Measurements from ENCODE around the gene SPCS2.
"Not testable (repeated sequence)": the region's sequence is repeated elsewhere in the genome, so short reads cannot be mapped to it uniquely, and the experiment has no call there.

SPCS2 gene

DNA sequence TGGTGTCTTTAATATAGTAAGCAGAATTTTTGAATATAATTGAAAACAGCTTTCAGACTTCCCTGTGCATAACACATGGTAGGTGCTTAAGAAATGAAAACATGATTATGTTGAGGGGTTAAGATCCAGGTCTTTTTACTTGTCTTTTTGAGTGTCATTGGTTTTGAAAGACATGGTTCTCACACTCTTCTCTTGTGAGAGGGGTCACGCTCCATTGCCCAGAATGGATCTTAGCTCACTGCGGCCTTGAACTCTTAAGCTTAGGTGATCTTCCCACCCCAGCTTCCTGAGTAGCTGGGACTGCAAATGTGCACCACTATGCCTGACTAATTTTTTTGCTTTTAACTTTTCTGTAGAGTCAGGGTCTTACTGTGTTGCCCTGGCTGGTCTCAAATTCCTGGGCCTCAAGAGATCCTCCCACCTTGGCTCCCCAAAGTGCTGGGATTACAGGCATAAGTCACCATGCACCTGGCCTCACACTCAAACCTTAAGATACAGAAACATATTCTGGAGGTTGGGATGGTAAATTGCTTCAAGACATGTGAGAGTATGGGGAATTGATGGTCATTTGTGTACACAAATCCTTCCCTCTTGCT lies 1.4 kb downstream of the SPCS2 start:
- DNase-seq = no peak

DNA sequence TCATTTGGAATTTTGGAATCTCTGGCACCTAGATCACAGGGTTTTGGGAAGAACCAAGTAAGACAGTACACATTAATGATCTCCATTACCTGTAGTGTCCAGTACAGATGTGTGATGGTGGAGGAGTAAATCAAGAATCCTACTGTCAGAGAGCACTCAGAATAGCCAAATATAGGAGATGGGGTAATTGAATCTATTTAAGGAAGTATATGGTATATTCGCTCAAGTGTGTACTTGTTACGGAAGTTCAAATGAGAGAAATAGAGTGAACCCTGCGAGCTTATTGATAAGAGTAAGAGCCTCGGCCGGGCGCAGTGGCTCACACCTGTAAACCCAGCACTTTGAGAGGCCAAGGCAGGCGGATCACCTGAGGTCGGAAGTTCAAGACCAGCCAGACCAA lies 2.2 kb downstream of the SPCS2 start:
- no peak for DNase-seq

DNA sequence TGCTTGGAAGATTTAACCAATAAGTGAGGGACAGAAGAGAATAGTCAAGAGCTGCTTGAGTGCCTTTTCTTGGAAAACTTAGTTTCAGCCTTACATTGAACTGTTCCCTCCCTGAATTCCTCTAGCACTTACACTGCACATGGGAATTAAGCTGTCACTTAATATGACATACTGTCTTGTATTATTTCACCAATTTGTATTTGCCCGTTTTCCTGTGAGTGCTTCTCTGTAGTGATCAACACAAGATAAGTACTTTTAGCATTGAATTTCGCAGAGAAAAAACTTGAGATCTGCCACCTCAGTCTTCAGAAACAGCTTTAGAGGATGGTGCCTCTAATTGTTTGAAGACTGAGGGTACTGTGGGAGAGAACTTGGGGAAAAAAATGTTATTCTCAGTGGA lies 3.7 kb downstream of the SPCS2 start:
- no peak for DNase-seq

DNA sequence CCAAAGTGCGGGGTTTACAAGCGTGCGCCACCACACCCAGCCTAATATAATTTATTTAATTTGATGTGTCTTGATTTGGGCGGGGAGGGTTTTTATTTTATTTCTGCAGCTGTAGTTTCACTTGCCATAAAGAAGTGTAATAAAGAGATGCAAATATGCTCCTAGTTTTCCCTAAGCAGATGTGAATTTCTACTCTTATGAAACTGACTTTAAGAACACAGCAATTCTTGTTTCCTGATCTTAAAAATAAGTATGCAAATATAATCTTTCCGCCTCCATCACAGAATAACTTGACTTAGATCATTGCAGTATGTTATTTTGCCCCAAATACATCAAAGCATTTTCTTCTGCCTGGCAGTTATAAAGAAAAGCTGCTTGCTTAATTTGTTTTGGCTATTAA lies 4.4 kb downstream of the SPCS2 start:
- DNase-seq = no peak

DNA sequence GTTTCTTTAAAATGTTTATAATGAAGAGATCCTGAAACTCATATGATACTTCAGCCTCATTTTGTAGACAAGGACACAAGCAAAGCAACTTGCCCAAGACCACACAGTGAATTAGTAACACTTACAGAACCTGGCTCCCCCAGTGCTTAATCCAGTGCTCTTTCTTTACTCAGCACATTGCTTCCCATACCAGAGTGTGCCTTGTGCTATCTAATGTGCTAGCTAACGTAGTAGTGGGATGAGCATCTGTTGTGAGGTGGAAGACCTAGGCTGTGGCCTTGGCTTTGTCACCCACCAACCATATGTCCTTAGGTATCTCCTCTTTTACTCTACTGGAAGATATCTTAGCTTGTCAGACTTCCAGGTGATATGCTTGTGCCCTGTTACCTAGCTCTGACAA lies 5.1 kb downstream of the SPCS2 start:
- no peak for DNase-seq

DNA sequence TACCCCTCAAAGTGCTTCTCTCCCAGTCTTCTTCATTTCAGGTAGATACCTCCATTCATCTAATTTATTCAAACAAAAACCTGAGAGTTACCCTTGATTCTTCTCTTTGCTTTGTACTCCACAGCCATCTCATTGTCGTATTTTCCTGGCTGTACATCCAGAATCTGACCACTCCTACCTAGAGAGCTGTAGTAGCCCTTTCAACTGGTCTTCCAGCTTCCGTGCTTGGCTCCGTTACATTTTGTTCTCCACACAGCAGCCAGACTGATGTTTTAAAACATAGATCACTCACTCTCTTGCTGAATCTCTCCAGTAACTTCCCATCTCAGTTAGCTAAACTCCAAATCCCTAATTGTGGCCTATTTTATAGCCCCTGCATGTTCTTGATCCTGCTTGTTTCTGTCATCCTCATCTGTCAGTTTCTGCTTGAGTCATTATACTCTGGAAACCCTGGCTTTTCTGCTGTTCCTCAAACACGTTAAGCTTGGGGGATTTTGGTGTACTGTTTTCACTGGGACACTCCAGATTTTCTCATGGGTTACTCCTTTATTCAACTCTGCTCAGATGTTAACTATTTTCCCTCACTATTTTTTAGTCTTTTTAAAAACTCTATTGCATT lies 7.4 kb downstream of the SPCS2 start:
- no peak for DNase-seq

DNA sequence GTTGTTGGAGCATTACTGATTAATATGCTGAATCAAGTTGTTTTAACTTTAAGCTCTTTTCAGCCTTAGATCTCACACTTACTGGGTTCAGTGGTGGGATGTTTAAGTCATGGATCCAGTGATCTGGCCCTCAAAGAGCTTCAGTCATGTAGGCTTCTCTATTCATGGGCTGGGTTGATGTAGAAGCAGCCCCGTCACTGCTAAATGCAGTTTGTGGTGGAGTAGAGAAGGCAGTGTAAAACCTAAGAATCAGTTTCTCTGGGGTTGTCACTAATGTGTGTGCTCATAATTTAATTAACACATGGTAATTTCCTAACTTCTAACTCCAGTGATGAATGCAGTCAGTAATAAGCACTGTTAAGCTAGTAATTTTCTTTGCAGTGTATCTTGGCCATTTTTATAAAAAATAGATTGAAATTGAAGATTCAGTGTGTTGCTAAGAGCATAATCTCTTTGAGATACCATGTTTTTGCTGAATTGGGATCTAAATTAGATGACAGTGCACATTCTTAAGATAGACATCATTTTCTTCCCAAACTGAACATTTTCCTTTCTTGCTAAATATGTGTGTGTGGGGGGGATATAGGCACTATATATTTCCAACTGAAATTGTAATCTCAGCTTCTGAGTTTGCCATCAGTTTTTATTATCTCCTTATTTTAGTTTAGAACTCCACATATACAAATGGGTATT lies 9.0 kb downstream of the SPCS2 start:
- DNase-seq = no peak

DNA sequence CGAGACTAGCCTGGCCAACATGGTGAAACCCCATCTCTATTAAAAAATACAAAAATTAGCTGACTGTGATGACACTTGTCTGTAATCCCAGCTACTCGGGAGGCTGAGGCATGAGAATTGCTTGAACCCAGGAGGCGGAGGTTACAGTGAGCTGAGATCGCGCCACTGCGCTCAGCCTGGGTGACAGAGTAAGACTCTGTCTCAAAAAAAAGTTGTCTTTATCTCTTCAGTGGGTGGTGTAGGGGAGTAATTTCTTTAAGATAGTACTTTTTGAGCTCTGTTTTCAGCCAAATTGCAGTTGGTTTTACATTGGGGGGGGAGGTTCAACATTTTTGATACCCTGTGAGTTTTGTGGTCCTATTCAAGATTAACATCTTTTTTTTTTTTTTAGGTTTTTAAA lies 11.1 kb downstream of the SPCS2 start:
- not testable (repeated sequence) for DNase-seq

DNA sequence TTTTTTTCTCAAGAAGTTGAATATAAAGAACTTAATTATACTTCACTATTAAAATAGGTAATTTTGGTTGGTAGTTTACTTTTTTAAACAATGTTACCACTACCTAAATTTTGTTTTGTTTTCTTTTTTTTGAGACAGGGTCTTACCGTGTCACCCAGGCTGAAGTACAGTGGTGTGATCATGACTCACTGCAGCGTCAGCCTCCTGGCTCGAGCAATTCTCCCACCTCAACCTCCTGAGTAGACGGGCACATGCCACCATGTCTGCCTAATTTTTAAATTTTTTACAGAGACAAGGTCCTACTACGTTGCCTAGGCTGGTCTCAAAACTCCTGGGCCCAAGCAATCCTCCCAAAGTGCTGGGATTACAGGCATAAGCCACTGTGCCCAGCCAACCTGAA lies 17.6 kb downstream of the SPCS2 start:
- DNase-seq = no peak

DNA sequence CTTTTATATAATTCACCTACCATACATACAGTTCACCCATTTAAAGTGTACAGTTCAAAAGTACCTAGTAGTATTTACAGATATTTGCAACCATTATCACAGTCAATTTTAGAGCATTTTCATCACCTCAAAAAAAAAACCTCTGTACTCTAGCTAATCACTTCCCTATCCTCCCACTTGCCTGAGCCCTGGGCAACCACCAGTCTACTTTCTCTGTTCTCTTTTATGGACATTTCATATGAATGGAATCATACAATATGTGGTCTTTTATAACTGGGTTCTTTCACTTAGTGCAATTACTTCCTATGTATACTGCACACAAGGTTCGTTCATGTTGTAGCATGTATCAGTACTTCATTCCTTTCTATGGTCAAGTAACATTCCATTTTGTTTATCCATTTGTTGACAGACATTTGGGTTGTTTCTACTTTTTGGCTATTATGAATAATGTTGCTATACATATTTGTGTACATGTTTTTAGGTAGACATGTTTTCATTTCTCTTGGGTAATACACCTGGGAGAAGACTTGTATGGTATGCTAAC lies 21.9 kb downstream of the SPCS2 start:
- no peak for DNase-seq

DNA sequence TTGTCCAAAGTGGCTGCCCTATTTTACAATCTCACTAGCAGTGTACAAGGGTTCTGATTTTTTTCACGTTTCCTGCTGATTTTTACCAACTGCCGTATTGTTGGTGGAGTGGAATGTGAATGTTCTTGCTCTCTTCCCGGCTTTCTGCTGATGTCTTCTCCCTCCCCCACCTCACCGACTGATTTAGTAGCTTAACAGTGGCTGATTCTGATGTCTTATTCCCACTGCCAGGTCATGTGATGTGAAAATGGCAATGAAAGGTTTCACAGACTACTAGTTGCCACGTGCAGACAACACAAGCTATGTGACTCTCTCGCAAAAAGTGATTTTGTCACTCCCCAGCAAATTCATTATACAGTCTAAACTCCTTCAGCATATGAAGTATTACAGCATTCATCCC lies 22.4 kb downstream of the SPCS2 start:
- no peak for DNase-seq

DNA sequence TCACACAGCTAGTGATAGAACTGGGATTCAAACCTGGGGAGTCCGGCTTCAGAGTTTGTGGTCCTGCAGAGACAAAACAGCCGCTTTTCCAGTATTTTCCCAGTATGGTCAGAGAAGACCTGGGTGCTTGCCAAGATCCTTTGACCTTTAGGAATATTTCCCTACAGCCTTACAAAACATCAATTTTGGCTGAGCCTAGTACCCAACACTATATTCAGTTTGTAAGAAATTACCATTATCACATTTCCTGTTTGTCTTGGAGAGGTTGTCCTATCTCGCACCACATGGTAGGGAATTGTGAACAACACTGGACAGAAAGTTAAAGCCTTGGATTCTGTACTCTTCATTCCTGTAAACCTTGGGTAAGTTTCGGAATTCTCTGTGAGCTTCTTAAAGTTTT lies 29.0 kb downstream of the SPCS2 start:
- DNase-seq = no peak

DNA sequence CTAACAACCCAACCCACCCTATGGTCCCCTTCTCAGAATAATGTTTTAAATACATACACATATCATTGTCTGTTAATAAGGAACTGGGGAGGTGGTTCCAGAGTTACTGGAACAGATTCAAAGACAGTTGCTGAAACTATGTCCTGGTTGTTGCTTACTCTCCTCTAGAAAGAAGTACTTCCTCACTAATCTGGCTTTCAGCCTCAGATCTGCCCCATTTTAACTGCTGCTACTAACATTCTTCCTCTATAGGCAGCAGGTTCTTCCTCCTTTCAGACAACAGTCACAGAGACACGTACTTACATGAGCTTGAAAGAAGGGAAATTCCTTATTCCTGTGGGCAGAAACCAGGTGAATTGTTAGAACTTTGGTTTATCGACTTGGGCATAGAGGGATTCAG lies 31.6 kb downstream of the SPCS2 start:
- no peak for DNase-seq

DNA sequence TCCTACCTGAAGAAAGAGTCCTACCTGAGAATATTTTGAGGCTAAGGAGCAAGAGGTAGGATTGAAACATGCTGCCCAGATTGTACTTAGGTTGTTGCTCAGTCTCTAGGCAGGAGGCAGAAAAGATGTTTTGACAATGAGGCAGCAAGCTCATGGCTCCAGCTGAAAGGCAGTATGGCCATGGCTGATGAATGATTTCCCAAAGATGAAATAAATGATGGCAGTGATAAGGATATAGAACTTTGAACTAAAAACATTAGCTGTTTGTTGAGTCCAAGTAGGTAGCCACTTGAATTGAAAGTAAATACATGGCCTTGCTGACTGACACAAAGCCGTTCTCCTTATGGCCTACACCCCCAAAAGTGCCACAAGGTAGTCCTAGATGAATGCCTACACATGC lies 32.8 kb downstream of the SPCS2 start:
- DNase-seq = no peak

DNA sequence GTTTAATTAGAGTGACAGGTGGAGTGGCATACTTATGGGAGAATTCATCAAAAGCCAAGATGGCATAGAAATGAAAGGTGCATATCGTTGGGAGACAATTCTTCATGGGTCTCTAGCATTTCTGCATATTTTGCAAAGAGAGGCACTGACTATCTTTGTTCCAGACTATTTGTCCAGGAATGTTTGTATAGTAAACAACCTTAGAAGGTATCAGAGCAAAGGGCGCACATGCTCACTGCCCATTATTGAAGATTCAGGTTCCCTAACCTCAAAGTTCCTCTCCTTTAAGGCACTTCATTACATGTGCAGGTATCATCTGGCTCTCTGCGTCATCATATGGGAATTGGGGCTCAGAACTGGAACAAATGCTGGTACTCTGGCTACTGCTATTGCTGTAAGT lies 35.0 kb downstream of the SPCS2 start:
- DNase-seq = no peak

DNA sequence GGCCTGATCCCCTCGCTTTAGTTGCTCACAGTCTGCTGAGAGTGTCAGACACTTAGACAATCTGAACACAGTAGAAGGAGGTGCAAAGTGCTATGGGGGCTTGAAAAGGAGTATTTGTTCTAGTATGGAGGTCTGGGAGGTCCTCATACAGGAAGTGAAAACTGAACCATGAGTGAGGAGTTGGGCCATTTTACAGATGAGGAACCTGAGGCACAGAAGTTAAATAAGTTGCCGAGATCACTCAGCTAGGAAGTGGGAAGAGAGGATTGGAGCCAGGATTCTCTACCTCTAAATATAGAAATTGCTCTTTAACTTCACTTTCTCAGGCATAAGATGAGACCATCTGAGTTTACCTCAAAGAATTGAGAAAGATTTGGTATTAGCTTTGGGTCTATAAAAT lies 35.7 kb downstream of the SPCS2 start:
- no peak for DNase-seq

DNA sequence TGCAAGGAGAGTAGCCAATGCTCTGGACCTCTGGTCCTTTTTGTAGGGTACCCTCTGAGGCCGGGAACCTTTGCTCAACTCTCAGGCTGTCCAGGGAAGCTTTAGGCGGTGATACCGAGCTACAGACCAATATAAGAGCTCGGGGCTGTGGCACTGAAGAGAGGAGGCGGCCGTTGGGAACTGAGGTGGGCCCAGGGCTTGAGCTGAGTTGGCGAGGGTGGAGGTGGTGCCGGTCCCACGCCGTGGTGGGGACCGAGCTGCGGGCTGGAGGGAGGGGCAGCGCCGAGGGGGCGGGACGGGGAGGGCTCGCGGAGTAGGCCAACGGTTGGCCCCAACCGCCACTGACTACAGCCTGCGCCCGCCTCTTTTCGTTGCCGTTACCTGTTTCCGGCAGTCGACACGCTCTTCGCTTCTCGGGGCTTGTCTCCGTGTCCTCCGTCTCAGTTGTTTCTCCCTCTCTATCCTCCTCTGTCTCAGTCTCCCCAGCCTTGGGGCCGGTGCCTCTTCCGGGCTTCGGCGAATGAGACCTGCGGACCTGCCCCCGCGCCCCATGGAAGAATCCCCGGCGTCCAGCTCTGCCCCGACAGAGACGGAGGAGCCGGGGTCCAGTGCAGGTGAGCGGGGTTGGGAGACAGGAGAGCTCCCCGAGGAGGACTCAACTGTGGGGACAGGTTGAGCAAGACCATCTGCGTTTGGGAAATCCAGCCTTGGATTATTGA lies 39.6 kb downstream of the SPCS2 start, which contains the start of gene NEU3:
NEU3 (plus strand) TSS at position 393 of the 719 bp plus-strand sequence; CDS start at position 521, 128 bp downstream.
- DNase-seq = peak; percentile 87

DNA sequence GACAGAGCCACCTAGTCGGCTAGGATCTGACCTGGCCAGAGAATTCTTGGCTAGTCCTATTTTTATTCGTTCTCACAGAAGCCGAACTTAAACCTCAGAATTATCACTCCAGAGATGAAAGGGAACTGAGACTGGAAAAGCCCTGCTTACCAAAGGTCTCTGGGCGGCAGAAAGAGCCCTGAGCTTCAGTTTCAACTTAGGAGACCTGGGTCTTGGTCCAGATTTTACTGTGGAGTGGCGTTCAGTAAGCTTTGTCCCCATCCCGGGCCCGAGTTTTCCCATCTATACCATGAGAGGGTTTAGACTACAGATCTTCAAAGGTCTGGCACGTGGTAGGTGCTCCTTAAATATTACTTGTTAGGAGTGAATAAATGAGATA lies 40.2 kb downstream of the SPCS2 start:
- no peak for DNase-seq

DNA sequence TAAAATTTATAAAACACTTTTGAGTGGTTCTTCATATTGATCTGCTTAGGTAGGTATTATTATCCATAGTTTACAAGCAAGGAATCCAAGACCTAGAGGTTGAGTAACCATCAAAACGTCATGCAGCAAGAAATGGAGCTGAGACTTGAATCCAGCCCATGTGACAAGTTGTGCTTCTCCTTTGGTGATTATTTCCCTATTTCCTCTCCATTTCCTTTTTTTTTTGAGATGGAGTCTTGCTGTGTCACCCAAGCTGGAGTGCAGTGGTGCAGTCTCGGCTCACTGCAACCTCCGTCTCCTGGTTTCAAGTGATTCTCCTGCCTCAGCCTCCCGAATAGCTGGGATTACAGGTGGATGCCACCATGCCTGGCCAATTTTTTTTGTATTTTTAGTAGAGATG lies 41.1 kb downstream of the SPCS2 start:
- not testable (repeated sequence) for DNase-seq

DNA sequence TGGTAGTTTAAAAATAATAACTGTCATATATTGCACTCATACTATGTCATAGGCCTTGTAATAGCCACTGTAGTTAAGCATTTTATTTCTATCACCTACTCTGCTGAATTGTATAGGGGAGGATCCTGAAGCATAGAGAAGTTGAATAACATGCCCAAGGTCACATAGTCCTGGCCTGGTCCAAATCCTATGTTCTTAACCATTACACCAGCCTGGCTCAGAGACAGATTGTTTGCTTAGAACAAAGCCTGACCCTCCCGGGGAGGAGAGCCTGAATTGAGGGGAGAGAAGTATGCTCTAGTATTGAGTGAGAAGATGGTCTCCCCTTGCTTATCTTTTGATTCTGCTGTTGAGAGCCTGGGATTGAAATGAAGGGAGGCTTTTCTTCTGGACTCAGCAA lies 41.9 kb downstream of the SPCS2 start:
- DNase-seq = no peak

DNA sequence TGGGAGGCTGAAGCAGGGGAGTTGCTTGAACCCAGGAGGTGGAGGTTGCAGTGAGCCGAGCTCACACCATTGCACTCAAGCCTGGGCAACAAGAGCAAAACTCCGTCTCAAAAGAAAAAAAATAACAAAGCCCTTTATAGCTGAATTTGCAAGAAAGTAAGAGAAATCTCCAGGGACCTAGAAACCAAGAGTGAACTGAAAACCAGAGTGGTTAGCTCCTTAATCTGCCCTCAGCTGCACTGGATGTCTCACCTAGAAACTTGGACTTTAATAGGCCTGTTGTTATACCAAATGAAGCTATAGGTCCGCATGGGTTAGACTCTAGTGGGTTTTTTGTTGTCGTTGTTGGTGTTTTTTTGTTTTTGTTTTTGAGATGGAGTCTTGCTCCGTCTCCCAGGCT lies 43.8 kb downstream of the SPCS2 start:
- no peak for DNase-seq

DNA sequence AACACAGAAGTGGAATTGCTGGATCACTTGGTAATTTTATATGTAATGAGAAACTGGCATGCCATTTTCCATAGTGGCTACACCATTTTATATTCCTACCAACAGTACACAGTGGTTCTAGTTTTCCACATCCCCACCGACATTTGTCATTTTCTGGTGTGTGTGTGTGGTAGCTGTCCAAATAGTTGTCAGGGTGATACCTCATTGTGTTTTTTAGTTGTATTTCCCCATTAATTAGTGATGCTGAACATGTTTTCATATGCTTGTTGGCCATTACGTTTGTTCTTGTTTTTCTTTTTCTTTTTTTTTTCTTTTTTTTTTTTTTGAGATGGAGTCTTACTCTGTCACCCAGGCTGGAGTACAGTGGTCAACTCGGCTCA lies 51.9 kb downstream of the SPCS2 start:
- no peak for DNase-seq

DNA sequence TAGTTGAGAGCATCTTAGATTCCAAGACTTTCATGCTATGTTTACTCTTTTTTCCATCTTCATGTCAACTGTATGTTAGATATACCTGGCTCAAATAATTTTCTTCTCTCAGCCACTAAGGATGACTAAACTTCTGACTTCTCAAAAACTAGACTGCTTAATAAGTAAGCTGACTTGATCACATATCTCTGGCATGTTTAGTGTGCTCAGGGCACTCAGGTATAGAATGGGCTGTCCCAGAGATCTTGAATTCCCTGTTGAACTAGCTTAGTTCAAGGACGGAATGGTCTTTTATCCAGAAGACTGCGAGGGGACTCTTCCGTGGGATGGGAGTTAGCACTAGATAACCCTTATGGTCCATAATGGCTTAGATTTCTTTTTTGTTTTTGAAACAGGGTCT lies 52.6 kb downstream of the SPCS2 start:
- DNase-seq = no peak

DNA sequence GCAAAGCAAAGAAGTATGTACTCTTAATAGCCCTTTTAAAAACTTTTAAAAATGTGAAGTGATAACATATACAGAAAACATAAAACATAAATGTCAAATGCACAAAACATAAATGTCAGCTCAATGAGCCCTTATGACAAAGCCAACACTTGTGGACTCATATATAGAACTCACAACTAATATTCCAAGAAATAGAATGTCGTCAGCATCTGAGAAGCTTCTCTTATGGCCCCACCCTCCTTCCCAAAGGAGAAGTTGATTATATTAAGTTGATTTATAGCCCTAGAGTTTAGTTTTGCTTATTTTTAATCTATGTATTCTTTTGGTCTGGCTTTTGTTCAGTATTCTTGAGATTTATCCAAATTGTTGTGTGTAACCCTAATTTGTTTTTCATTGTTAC lies 53.5 kb downstream of the SPCS2 start:
- no peak for DNase-seq

All from SHP77 treated with DMSO at 0.1 percent for 48 hours (cell line).